T-helper 2 cell treated with Interferon-gamma antibody and Interleukin-4, amounts not matched to agents 100 ng/mL and 5 ng/mL, for 36 hours (primary cell): ENCODE measurements around the gene SMIM38. TPM values are rescaled to one million over a fixed set of nuclear protein-coding genes. Genes with fewer than 3 reads are reported as not detected.

Experiments
- intact Hi-C: fragments of 100-400 bp; cut with micrococcal nuclease; formaldehyde crosslinking; loops from one replicate; pipeline ENCODE4 v1.15.1; 2023
- total RNA-seq: library from RNA; stranded (reverse); gene quantifications from 2 replicates; pipeline ENCODE4 v1.2.3, GENCODE V29; 2022

SMIM38 gene
- total RNA-seq, 1 donor from 2014 or later = 0.43 TPM

GRCh38 chr11:69158301-69159149 lies 2.8 kb downstream of the SMIM38 start:
- intact Hi-C loops = no loop called here

GRCh38 chr11:69159150-69159852 lies 3.6 kb downstream of the SMIM38 start:
- intact Hi-C loops = no loop called here

GRCh38 chr11:69160296-69161116 lies 4.8 kb downstream of the SMIM38 start:
- intact Hi-C loops = no loop called here

- intact Hi-C loops = no loop called here
Observed at GRCh38 chr11:69161117-69161407, 5.3 kb downstream of the SMIM38 start.

GRCh38 chr11:69162505-69162904 lies 6.8 kb downstream of the SMIM38 start:
- intact Hi-C loops = no loop called here

GRCh38 chr11:69163842-69164241 lies 8.1 kb downstream of the SMIM38 start:
- intact Hi-C loops = no loop called here

- intact Hi-C loops = no loop called here
Observed at GRCh38 chr11:69164824-69165223, 9.1 kb downstream of the SMIM38 start.

- intact Hi-C loops = loop anchor here (2.0 kb wide), 1 partner anchor 43 kb away; no protein-coding TSS in a partner anchor
Observed at GRCh38 chr11:69165775-69166174, 10.0 kb downstream of the SMIM38 start.

- intact Hi-C loops = loop anchor here (2.0 kb wide), 1 partner anchor 44 kb away; no protein-coding TSS in a partner anchor
Observed at GRCh38 chr11:69166218-69167115, 10.7 kb downstream of the SMIM38 start.

GRCh38 chr11:69167130-69167915 lies 11.6 kb downstream of the SMIM38 start:
- intact Hi-C loops = loop anchor here (2.0 kb wide), 1 partner anchor 45 kb away; no protein-coding TSS in a partner anchor

- intact Hi-C loops = loop anchor here (2.0 kb wide), 1 partner anchor 45 kb away; no protein-coding TSS in a partner anchor
Observed at GRCh38 chr11:69167916-69168691, 12.4 kb downstream of the SMIM38 start.

GRCh38 chr11:69169479-69169878 lies 13.7 kb downstream of the SMIM38 start:
- intact Hi-C loops = no loop called here

- intact Hi-C loops = no loop called here
Observed at GRCh38 chr11:69170704-69171103, 15.0 kb downstream of the SMIM38 start.

- intact Hi-C loops = no loop called here
Observed at GRCh38 chr11:69171476-69172240, 15.9 kb downstream of the SMIM38 start.

GRCh38 chr11:69172674-69173073 lies 16.9 kb downstream of the SMIM38 start:
- intact Hi-C loops = no loop called here

GRCh38 chr11:69173331-69173730 lies 17.6 kb downstream of the SMIM38 start:
- intact Hi-C loops = no loop called here

- intact Hi-C loops = no loop called here
Observed at GRCh38 chr11:69173925-69174581, 18.3 kb downstream of the SMIM38 start.

GRCh38 chr11:69174841-69175240 lies 19.1 kb downstream of the SMIM38 start:
- intact Hi-C loops = no loop called here
